Stimulated activated CD4-positive, alpha-beta T cell treated with anti-CD3 and anti-CD28 coated beads, Interleukin-12 subunit alpha, Interleukin-12 subunit beta, amount 100 ng/mL, for 24 hours (primary cell): Measurements from ENCODE around the gene PLEKHA6.
"Not testable (repeated sequence)": the region's sequence is repeated elsewhere in the genome, so short reads cannot be mapped to it uniquely, and the experiment has no call there.

Experiments used
- DNase-seq, 2 experiments: peaks; one replicate each; pipeline ENCODE4 v3.0.0-alpha.2; 2020; ENCODE audit warnings: low read depth in 2 of 2

Gene PLEKHA6

GRCh38 chr1:204261266-204261665, 98.5 kb downstream of the PLEKHA6 start:
- DNase-seq = no peak

GRCh38 chr1:204260601-204261197, 99.0 kb downstream of the PLEKHA6 start:
- DNase-seq = no peak

GRCh38 chr1:204259782-204260181, 99.9 kb downstream of the PLEKHA6 start:
- DNase-seq = no peak

- no peak for DNase-seq
Measured at GRCh38 chr1:204259196-204259595, 100.5 kb downstream of the PLEKHA6 start.

GRCh38 chr1:204258213-204259115, 101.3 kb downstream of the PLEKHA6 start:
- peak in 1 of 2 experiments; percentile 23 for DNase-seq

GRCh38 chr1:204257446-204257845, 102.3 kb downstream of the PLEKHA6 start:
- no peak for DNase-seq

- DNase-seq = no peak
Measured at GRCh38 chr1:204256531-204256930, 103.2 kb downstream of the PLEKHA6 start.

GRCh38 chr1:204255966-204256365, 103.8 kb downstream of the PLEKHA6 start:
- no peak for DNase-seq

GRCh38 chr1:204255225-204255624, 104.5 kb downstream of the PLEKHA6 start:
- no peak for DNase-seq

GRCh38 chr1:204254031-204254661, 105.6 kb downstream of the PLEKHA6 start:
- no peak for DNase-seq

- no peak for DNase-seq
Measured at GRCh38 chr1:204251926-204252689, 107.6 kb downstream of the PLEKHA6 start.

GRCh38 chr1:204251286-204251685, 108.4 kb downstream of the PLEKHA6 start:
- no peak for DNase-seq

GRCh38 chr1:204250428-204251030, 109.2 kb downstream of the PLEKHA6 start:
- DNase-seq = no peak

- DNase-seq = no peak
Measured at GRCh38 chr1:204249736-204250427, 109.8 kb downstream of the PLEKHA6 start.

GRCh38 chr1:204248954-204249353, 110.8 kb downstream of the PLEKHA6 start:
- DNase-seq = no peak

- DNase-seq = no peak
Measured at GRCh38 chr1:204246876-204247275, 112.9 kb downstream of the PLEKHA6 start.

- no peak for DNase-seq
Measured at GRCh38 chr1:204242920-204243319, 116.8 kb downstream of the PLEKHA6 start.

GRCh38 chr1:204241914-204242313, 117.8 kb downstream of the PLEKHA6 start:
- no peak for DNase-seq

- no peak for DNase-seq
Measured at GRCh38 chr1:204241050-204241449, 118.7 kb downstream of the PLEKHA6 start.

- DNase-seq = no peak
Measured at GRCh38 chr1:204240233-204240632, 119.5 kb downstream of the PLEKHA6 start.

- DNase-seq = not testable (repeated sequence)
Measured at GRCh38 chr1:204239401-204239800, 120.3 kb downstream of the PLEKHA6 start.
